CD4-positive, alpha-beta memory T cell (primary cell): Measurements from ENCODE around the gene KRTAP10-10. TPM values are rescaled to one million over a fixed set of nuclear protein-coding genes. Genes with fewer than 3 reads are reported as not detected.
"Not testable (repeated sequence)": the region's sequence is repeated elsewhere in the genome, so short reads cannot be mapped to it uniquely, and the experiment has no call there.

Source experiments
- CTCF ChIA-PET: fragments of 350-600 bp; sonication (Branson Sonifier 250); formaldehyde crosslinking; loops from one replicate; lab custom pipeline; 2021; ENCODE audit warnings: inconsistent platforms; ENCODE audit not compliant: partially characterized antibody; lab: Charles Lee
- POLR2A ChIA-PET: fragments of 350-600 bp; sonication (Branson Sonifier 250); formaldehyde crosslinking; loops from one replicate; lab custom pipeline; 2021; ENCODE audit not compliant: partially characterized antibody; lab: Charles Lee
- DNase-seq, 5 donors: peaks; one replicate each; pipeline versions ENCODE4 v3.0.0 to v3.0.0-alpha.2; 2020 to 2022; ENCODE audit warnings: mixed read lengths in 1 of 5
- H3K27ac ChIP-seq: one replicate; pipeline ENCODE4 v1.7.0; 2013; ENCODE audit warnings: low read depth, low read length
- H3K27me3 ChIP-seq: 2 replicates; pipeline ENCODE4 v1.7.0; 2013; ENCODE audit warnings: mild to moderate bottlenecking, low read length, moderate library complexity; ENCODE audit not compliant: insufficient read depth
- H3K36me3 ChIP-seq: 2 replicates; pipeline ENCODE4 v1.7.0; 2013; ENCODE audit warnings: mild to moderate bottlenecking, low read length, moderate library complexity; ENCODE audit not compliant: insufficient read depth
- H3K4me1 ChIP-seq: 2 replicates; pipeline ENCODE4 v1.7.0; 2013; ENCODE audit warnings: mild to moderate bottlenecking, low read length, moderate library complexity; ENCODE audit not compliant: insufficient read depth
- H3K4me3 ChIP-seq, 2 donors: one replicate each; pipeline ENCODE4 v1.7.0; 2013; ENCODE audit warnings: low read length in 2 of 2, mild to moderate bottlenecking in 1 of 2
- H3K9me3 ChIP-seq, 2 donors: one replicate each; pipeline ENCODE4 v1.7.0; 2013; ENCODE audit warnings: low read length in 2 of 2, control low read depth in 1 of 2; ENCODE audit not compliant: control insufficient read depth in 1 of 2
- H3K27ac Mint-ChIP-seq, 7 donors: one replicate each; pipeline ENCODE4 v1.8.0; 2020 to 2021; ENCODE audit warnings: mixed read lengths in 7 of 7, mild to moderate bottlenecking in 6 of 7, inconsistent platforms in 3 of 7, moderate library complexity in 3 of 7
- H3K27me3 Mint-ChIP-seq, 2 donors: one replicate each; pipeline ENCODE4 v1.8.0; 2020 to 2021; ENCODE audit warnings: mixed read lengths in 2 of 2
- H3K36me3 Mint-ChIP-seq, 2 donors: one replicate each; pipeline ENCODE4 v1.8.0; 2020 to 2021; ENCODE audit warnings: mixed read lengths in 2 of 2, inconsistent platforms in 1 of 2, mild to moderate bottlenecking in 1 of 2
- H3K4me1 Mint-ChIP-seq, 4 donors: one replicate each; pipeline ENCODE4 v1.8.0; 2020 to 2021; ENCODE audit warnings: mixed read lengths in 4 of 4, mild to moderate bottlenecking in 1 of 4
- H3K4me3 Mint-ChIP-seq, 8 donors: one replicate each; pipeline ENCODE4 v1.8.0; 2020 to 2021; ENCODE audit warnings: mixed read lengths in 8 of 8, mild to moderate bottlenecking in 7 of 8, moderate library complexity in 6 of 8, inconsistent platforms in 3 of 8
- H3K9me3 Mint-ChIP-seq, 8 donors: one replicate each; pipeline ENCODE4 v1.8.0; 2020 to 2021; ENCODE audit warnings: mixed read lengths in 8 of 8, mild to moderate bottlenecking in 5 of 8, inconsistent platforms in 3 of 8, moderate library complexity in 1 of 8
- intact Hi-C: fragments of 100-400 bp; cut with micrococcal nuclease; formaldehyde crosslinking; loops from one replicate; pipeline ENCODE4 v1.15.1; 2023
- polyA plus RNA-seq, 2 donors: library from polyadenylated mRNA; unstranded; fragments of 300-500 nt; fragmentation: Illumina TruSeq; gene quantifications; one replicate each; pipeline ENCODE4 v1.2.3, GENCODE V29; 2021
- total RNA-seq, 2 experiments: library from RNA; stranded (reverse); gene quantifications; one replicate each; pipeline ENCODE4 v1.2.3, GENCODE V29; 2021

The KRTAP10-10 gene
- total and polyA plus RNA-seq, 4 experiments from 2014 or later = not detected

- H3K27me3 ChIP-seq = no peaks in the 10 kb centered on the region
- Mint-ChIP-seq H3K4me3 (no peak overlapping the region), H3K9me3 (peaks cover 3 to 10% (median 5%) of the 10 kb centered on the region in 8 donors), H3K27me3 (peaks cover 10 to 14% of the 10 kb centered on the region in 2 donors), H3K27ac (peak overlapping the region in 1 of 7 donors; percentile 63), H3K36me3 (peaks cover 2 to 3% of the 10 kb centered on the region in 2 donors), H3K4me1 (peaks cover 0 to 2% (median 0%) of the 10 kb centered on the region in 4 donors)
- H3K27ac ChIP-seq = no peak overlapping the region
- no peak overlapping the region for H3K4me3 ChIP-seq
- ChIA-PET CTCF (no interaction called here), POLR2A (no interaction called here)
- intact Hi-C loops = no loop called here
- H3K9me3 ChIP-seq = no peaks in the 10 kb centered on the region
- H3K4me1 ChIP-seq = no peaks in the 10 kb centered on the region
- no peak for DNase-seq
- no peaks in the 10 kb centered on the region for H3K36me3 ChIP-seq
Observed at GRCh38 chr21:44603911-44604310, 33.2 kb upstream of the KRTAP10-10 start.

GRCh38 chr21:44606495-44606894 lies 30.7 kb upstream of the KRTAP10-10 start:
- no peaks in the 10 kb centered on the region for H3K9me3 ChIP-seq
- DNase-seq = no peak
- no peaks in the 10 kb centered on the region for H3K27me3 ChIP-seq
- CTCF ChIA-PET = no interaction called here
- intact Hi-C loops = no loop called here
- H3K4me3 ChIP-seq = no peak overlapping the region
- POLR2A ChIA-PET = no interaction called here
- H3K36me3 ChIP-seq = no peaks in the 10 kb centered on the region
- Mint-ChIP-seq H3K27me3 (peaks cover 8 to 13% of the 10 kb centered on the region in 2 donors), H3K27ac (no peak overlapping the region), H3K4me1 (peaks cover 0 to 2% (median 0%) of the 10 kb centered on the region in 4 donors), H3K4me3 (no peak overlapping the region), H3K36me3 (peaks cover 5 to 8% of the 10 kb centered on the region in 2 donors), H3K9me3 (peaks cover 3 to 30% (median 27%) of the 10 kb centered on the region in 8 donors)
- H3K27ac ChIP-seq = no peak overlapping the region
- H3K4me1 ChIP-seq = no peaks in the 10 kb centered on the region

GRCh38 chr21:44609193-44609592 lies 28.0 kb upstream of the KRTAP10-10 start:
- H3K4me1 ChIP-seq = no peaks in the 10 kb centered on the region
- Mint-ChIP-seq H3K36me3 (peaks cover 5 to 8% of the 10 kb centered on the region in 2 donors), H3K4me1 (peaks cover 0 to 2% (median under 1%) of the 10 kb centered on the region in 4 donors), H3K4me3 (no peak overlapping the region), H3K27ac (no peak overlapping the region), H3K9me3 (peaks cover 3 to 38% (median 28%) of the 10 kb centered on the region in 8 donors), H3K27me3 (peaks cover 6 to 8% of the 10 kb centered on the region in 2 donors)
- CTCF ChIA-PET = no interaction called here
- H3K9me3 ChIP-seq = no peaks in the 10 kb centered on the region
- no peaks in the 10 kb centered on the region for H3K36me3 ChIP-seq
- intact Hi-C loops = no loop called here
- H3K27me3 ChIP-seq = no peaks in the 10 kb centered on the region
- H3K27ac ChIP-seq = no peak overlapping the region
- no peak for DNase-seq
- H3K4me3 ChIP-seq = no peak overlapping the region
- POLR2A ChIA-PET = no interaction called here

- H3K36me3 Mint-ChIP-seq = not testable (repeated sequence)
Observed at GRCh38 chr21:44610157-44610843, 26.9 kb upstream of the KRTAP10-10 start.

GRCh38 chr21:44611551-44611950 lies 25.6 kb upstream of the KRTAP10-10 start:
- DNase-seq = no peak
- intact Hi-C loops = loop anchor here (10.0 kb wide), 1 partner anchor 67 kb away; the partner anchor contains the start of gene KRTAP10-1
- Mint-ChIP-seq H3K36me3 (peaks cover 5 to 8% of the 10 kb centered on the region in 2 donors), H3K27ac (no peak overlapping the region), H3K9me3 (peaks cover 0 to 34% (median 25%) of the 10 kb centered on the region in 8 donors), H3K4me3 (peak overlapping the region in 1 of 8 donors; percentile 31), H3K4me1 (peaks cover 9 to 17% (median 10%) of the 10 kb centered on the region in 4 donors), H3K27me3 (peaks cover 0 to 1% of the 10 kb centered on the region in 2 donors)
- Histone ChIP-seq H3K4me3 (no peak overlapping the region), H3K36me3 (no peaks in the 10 kb centered on the region), H3K4me1 (peaks cover 7% of the 10 kb centered on the region), H3K27ac (no peak overlapping the region), H3K9me3 (no peaks in the 10 kb centered on the region), H3K27me3 (no peaks in the 10 kb centered on the region)
- ChIA-PET CTCF (no interaction called here), POLR2A (no interaction called here)

More at GRCh38 chr21:44610157-44610843, 26.9 kb upstream of the KRTAP10-10 start:
- POLR2A ChIA-PET, H3K4me1 ChIP-seq, H3K9me3 ChIP-seq, H3K4me1 Mint-ChIP-seq, DNase-seq, H3K27ac ChIP-seq, H3K4me3 Mint-ChIP-seq, H3K27me3 ChIP-seq, H3K27ac Mint-ChIP-seq, CTCF ChIA-PET, H3K4me3 ChIP-seq, H3K36me3 ChIP-seq, H3K27me3 Mint-ChIP-seq: not testable (repeated sequence)
- H3K9me3 Mint-ChIP-seq = peaks cover 0 to 38% (median 28%) of the 10 kb centered on the region in 8 donors
- intact Hi-C loops = loop anchor here (10.0 kb wide), 1 partner anchor 65 kb away; the partner anchor contains the start of gene KRTAP10-1

GRCh38 chr21:44612029-44612486 lies 25.1 kb upstream of the KRTAP10-10 start, which contains the start of gene KRTAP10-8:
TSS of gene KRTAP10-8 (plus strand) at chr21:44612079. CDS start at chr21:44612101, 22 bp downstream.
- peak within 1 kb of the TSS in 1 of 8 donors; percentile 31 for H3K4me3 Mint-ChIP-seq
- no peak for DNase-seq
- peaks cover 0 to 33% (median 25%) of the 10 kb centered on the region in 8 donors for H3K9me3 Mint-ChIP-seq
- H3K4me1 Mint-ChIP-seq = peaks cover 9 to 22% (median 13%) of the 10 kb centered on the region in 4 donors
- Histone ChIP-seq H3K4me3 (no peak within 1 kb of the TSS), H3K27ac (no peak within 1 kb of the TSS), H3K36me3 (no peaks in the 10 kb centered on the region), H3K4me1 (peaks cover 12% of the 10 kb centered on the region), H3K27me3 (no peaks in the 10 kb centered on the region), H3K9me3 (no peaks in the 10 kb centered on the region)
- no peak within 1 kb of the TSS for H3K27ac Mint-ChIP-seq
- H3K36me3 Mint-ChIP-seq = peaks cover 5 to 8% of the 10 kb centered on the region in 2 donors
- CTCF ChIA-PET = no interaction called here
- POLR2A ChIA-PET = interaction anchor here (0.9 kb wide), 1 partner anchor 47 kb away, joined by 3 read pairs; no protein-coding TSS in a partner anchor
- intact Hi-C loops = loop anchor here (10.0 kb wide), 1 partner anchor 67 kb away; the partner anchor contains the start of gene KRTAP10-1
- H3K27me3 Mint-ChIP-seq = no peaks in the 10 kb centered on the region

- no peak overlapping the region for H3K27ac ChIP-seq
- ChIA-PET CTCF (no interaction called here), POLR2A (interaction anchor here (0.9 to 1.6 kb wide), 2 partner anchors 46 kb away, joined by 3 to 5 read pairs; no protein-coding TSS in a partner anchor)
- Mint-ChIP-seq H3K27ac (peak overlapping the region in 1 of 7 donors; percentile 42), H3K9me3 (peaks cover 0 to 33% (median 25%) of the 10 kb centered on the region in 8 donors), H3K4me3 (no peak overlapping the region), H3K27me3 (no peaks in the 10 kb centered on the region), H3K4me1 (peaks cover 9 to 29% (median 19%) of the 10 kb centered on the region in 4 donors), H3K36me3 (peaks cover 5 to 8% of the 10 kb centered on the region in 2 donors)
- H3K4me3 ChIP-seq = no peak overlapping the region
- intact Hi-C loops = loop anchor here (10.0 kb wide), 1 partner anchor 68 kb away; the partner anchor contains the start of gene KRTAP10-1
- peaks cover 19% of the 10 kb centered on the region for H3K4me1 ChIP-seq
- H3K9me3 ChIP-seq = no peaks in the 10 kb centered on the region
- H3K27me3 ChIP-seq = no peaks in the 10 kb centered on the region
- no peaks in the 10 kb centered on the region for H3K36me3 ChIP-seq
- DNase-seq = no peak
Observed at GRCh38 chr21:44612669-44613229, 24.4 kb upstream of the KRTAP10-10 start.
